NCI-H2029 treated with DMSO at 0.1 percent for 48 hours (cell line): ENCODE results near the gene MAMDC2.
"Not testable (repeated sequence)": the region's sequence is repeated elsewhere in the genome, so short reads cannot be mapped to it uniquely, and the experiment has no call there.

Source experiments
- DNase-seq: peaks from one replicate; lab custom pipeline; 2025; lab: John Stamatoyannopoulos, UW

Gene MAMDC2

GRCh38 chr9:70197216-70198044, 153.8 kb downstream of the MAMDC2 start:
- no peak for DNase-seq

GRCh38 chr9:70204743-70205142, 161.1 kb downstream of the MAMDC2 start:
- not testable (repeated sequence) for DNase-seq

GRCh38 chr9:70205366-70206020, 161.8 kb downstream of the MAMDC2 start:
- DNase-seq: no peak

- DNase-seq: no peak
Measured at GRCh38 chr9:70217029-70217428, 173.4 kb downstream of the MAMDC2 start.

GRCh38 chr9:70218767-70219166, 175.1 kb downstream of the MAMDC2 start:
- no peak for DNase-seq

- no peak for DNase-seq
Measured at GRCh38 chr9:70220216-70220615, 176.6 kb downstream of the MAMDC2 start.

- DNase-seq: no peak
Measured at GRCh38 chr9:70222354-70222753, 178.7 kb downstream of the MAMDC2 start.

GRCh38 chr9:70228118-70228517, 184.5 kb downstream of the MAMDC2 start:
- no peak for DNase-seq

- no peak for DNase-seq
Measured at GRCh38 chr9:70228611-70229010, 185.0 kb downstream of the MAMDC2 start.

GRCh38 chr9:70229026-70229425, 185.4 kb downstream of the MAMDC2 start:
- DNase-seq: no peak

GRCh38 chr9:70229579-70229978, 185.9 kb downstream of the MAMDC2 start:
- no peak for DNase-seq

- no peak for DNase-seq
Measured at GRCh38 chr9:70232476-70232875, 188.8 kb downstream of the MAMDC2 start.

- not testable (repeated sequence) for DNase-seq
Measured at GRCh38 chr9:70234208-70234607, 190.6 kb downstream of the MAMDC2 start.

GRCh38 chr9:70245952-70246351, 202.3 kb downstream of the MAMDC2 start:
- not testable (repeated sequence) for DNase-seq

GRCh38 chr9:70250221-70250620, 206.6 kb downstream of the MAMDC2 start:
- DNase-seq: no peak

- no peak for DNase-seq
Measured at GRCh38 chr9:70255486-70255885, 211.8 kb downstream of the MAMDC2 start.

GRCh38 chr9:70256123-70256551, 212.5 kb downstream of the MAMDC2 start:
- DNase-seq: no peak

GRCh38 chr9:70257502-70257901, 213.9 kb downstream of the MAMDC2 start:
- no peak for DNase-seq

- peak; percentile 56 for DNase-seq
Measured at GRCh38 chr9:70257991-70258691, 214.5 kb downstream of the MAMDC2 start.

GRCh38 chr9:70258692-70259511, 215.3 kb downstream of the MAMDC2 start, which contains the start of gene SMC5:
Gene SMC5, plus strand, starts transcription at chr9:70258978. Its CDS starts 101 bp downstream, at chr9:70259079.
- DNase-seq: peak; percentile 77

- DNase-seq: no peak
Measured at GRCh38 chr9:70259512-70259802, 215.8 kb downstream of the MAMDC2 start.

- DNase-seq: no peak
Measured at GRCh38 chr9:70260007-70260443, 216.4 kb downstream of the MAMDC2 start.
